Endothelial cell of umbilical vein (primary cell): ENCODE results near the gene CELF1.

ENCODE experiments used
- EZH2 ChIP-seq: IDR thresholded peaks from 2 replicates; pipeline ENCODE4 v1.6.1; 2012; ENCODE audit warnings: borderline replicate concordance, low read depth, mild to moderate bottlenecking, moderate library complexity, low read length, inconsistent platforms; ENCODE audit not compliant: severe bottlenecking
- JUN ChIP-seq: IDR thresholded peaks from 2 replicates; pipeline ENCODE4 v1.6.1; 2011; ENCODE audit warnings: borderline replicate concordance, low read depth; ENCODE audit not compliant: insufficient read length, insufficient read depth
- POLR2A ChIP-seq: IDR thresholded peaks from 2 replicates; pipeline ENCODE4 v1.6.1; 2012; ENCODE audit warnings: low read depth, mild to moderate bottlenecking, control low read depth, low read length
- POLR2AphosphoS5 ChIP-seq: IDR thresholded peaks from 2 replicates; pipeline ENCODE4 v1.6.1; 2012; ENCODE audit warnings: low read depth, mild to moderate bottlenecking, control low read depth, low read length, moderate library complexity; ENCODE audit not compliant: insufficient read depth
- TF ChIP-seq, protein P1 (sequence below), 2 donors: IDR thresholded peaks; 1 replicate in 1 of 2; 2 replicates in 1 of 2; pipeline ENCODE4 v1.5.1; 2011; ENCODE audit warnings: low read length in 2 of 2, mild to moderate bottlenecking in 2 of 2, moderate library complexity in 2 of 2, control low read depth in 1 of 2, inconsistent platforms in 1 of 2, low read depth in 1 of 2; ENCODE audit not compliant: insufficient read depth in 1 of 2; ENCODE audit errors: extremely low read depth in 1 of 2

DNA sequence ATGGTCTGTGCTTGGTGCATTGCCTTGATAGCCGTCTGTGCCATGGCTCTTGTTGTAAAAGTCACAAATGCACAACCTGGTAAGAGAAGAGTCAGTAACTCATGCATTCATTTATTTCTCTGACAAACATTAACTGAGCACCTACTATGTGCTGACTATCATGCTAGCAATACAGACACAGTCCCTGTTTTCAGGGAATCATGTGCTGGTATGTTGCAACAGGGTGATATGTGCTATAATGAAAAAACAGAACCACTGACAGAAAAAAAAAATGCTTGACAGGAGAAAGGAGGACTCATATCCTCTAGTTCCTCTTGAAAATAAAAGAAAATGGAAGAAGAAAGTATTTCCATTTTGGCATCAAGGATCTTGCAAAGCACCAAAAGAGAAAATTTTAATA lies 69.5 kb downstream of the CELF1 start:
- TF ChIP-seq, protein P1, sequence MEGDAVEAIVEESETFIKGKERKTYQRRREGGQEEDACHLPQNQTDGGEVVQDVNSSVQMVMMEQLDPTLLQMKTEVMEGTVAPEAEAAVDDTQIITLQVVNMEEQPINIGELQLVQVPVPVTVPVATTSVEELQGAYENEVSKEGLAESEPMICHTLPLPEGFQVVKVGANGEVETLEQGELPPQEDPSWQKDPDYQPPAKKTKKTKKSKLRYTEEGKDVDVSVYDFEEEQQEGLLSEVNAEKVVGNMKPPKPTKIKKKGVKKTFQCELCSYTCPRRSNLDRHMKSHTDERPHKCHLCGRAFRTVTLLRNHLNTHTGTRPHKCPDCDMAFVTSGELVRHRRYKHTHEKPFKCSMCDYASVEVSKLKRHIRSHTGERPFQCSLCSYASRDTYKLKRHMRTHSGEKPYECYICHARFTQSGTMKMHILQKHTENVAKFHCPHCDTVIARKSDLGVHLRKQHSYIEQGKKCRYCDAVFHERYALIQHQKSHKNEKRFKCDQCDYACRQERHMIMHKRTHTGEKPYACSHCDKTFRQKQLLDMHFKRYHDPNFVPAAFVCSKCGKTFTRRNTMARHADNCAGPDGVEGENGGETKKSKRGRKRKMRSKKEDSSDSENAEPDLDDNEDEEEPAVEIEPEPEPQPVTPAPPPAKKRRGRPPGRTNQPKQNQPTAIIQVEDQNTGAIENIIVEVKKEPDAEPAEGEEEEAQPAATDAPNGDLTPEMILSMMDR (IDR thresholded peaks at IDR 0.05; ENCODE audit: extremely low read depth in 1 of 2, insufficient read depth in 1 of 2, low read depth in 1 of 2, low read length in 2 of 2), result no peak
- TF ChIP-seq EZH2, result no peak
- TF ChIP-seq POLR2AphosphoS5, result no peak
- TF ChIP-seq JUN, result no peak
- no peak for TF ChIP-seq POLR2A
